ENCODE results near the gene IL27RA. TPM values are rescaled to one million over a fixed set of nuclear protein-coding genes. Genes with fewer than 3 reads are reported as not detected.
"Not testable (repeated sequence)": the region's sequence is repeated elsewhere in the genome, so short reads cannot be mapped to it uniquely, and the experiment has no call there.

IL27RA gene
- polyA plus RNA-seq, 1 donor from 2014 or later, result 58.3 TPM

- Mint-ChIP-seq H3K36me3 (no peaks in the 10 kb centered on the region), H3K27ac (peak overlapping the region; percentile 90 to 97 (median 92)), H3K4me1 (peaks cover 13 to 28% (median 21%) of the 10 kb centered on the region in 3 donors), H3K9me3 (no peaks in the 10 kb centered on the region), H3K27me3 (no peaks in the 10 kb centered on the region), H3K4me3 (peak overlapping the region; percentile 91 to 97 (median 95))
These were observed 404 bp upstream of the IL27RA start for GRCh38 chr19:14030997-14031718.

- Mint-ChIP-seq H3K4me3 (peak overlapping the region in 1 of 4 donors; percentile 18), H3K4me1 (peaks cover 9 to 18% (median 17%) of the 10 kb centered on the region in 3 donors), H3K27me3 (no peaks in the 10 kb centered on the region), H3K9me3 (no peaks in the 10 kb centered on the region), H3K36me3 (no peaks in the 10 kb centered on the region), H3K27ac (peak overlapping the region in 1 of 3 donors; percentile 74)
These were observed 2.4 kb downstream of the IL27RA start for GRCh38 chr19:14033946-14034345.

- H3K27me3 Mint-ChIP-seq, H3K9me3 Mint-ChIP-seq, H3K36me3 Mint-ChIP-seq, H3K27ac Mint-ChIP-seq: not testable (repeated sequence)
- peaks cover 6 to 16% (median 15%) of the 10 kb centered on the region in 3 donors for H3K4me1 Mint-ChIP-seq
- peak overlapping the region in 1 of 4 donors; percentile 58 for H3K4me3 Mint-ChIP-seq
These were observed 3.6 kb downstream of the IL27RA start for GRCh38 chr19:14035159-14035558.

- no peak overlapping the region for H3K27ac Mint-ChIP-seq
These were observed 4.1 kb downstream of the IL27RA start for GRCh38 chr19:14035706-14036105.

GRCh38 chr19:14039181-14039580 is 7.6 kb downstream of the IL27RA start:
- Mint-ChIP-seq H3K36me3 (peaks cover 3% of the 10 kb centered on the region), H3K4me3 (no peak overlapping the region)

More at GRCh38 chr19:14035706-14036105, 4.1 kb downstream of the IL27RA start:
- Mint-ChIP-seq H3K36me3 (no peaks in the 10 kb centered on the region), H3K4me1 (peaks cover 6 to 16% (median 14%) of the 10 kb centered on the region in 3 donors), H3K27me3 (no peaks in the 10 kb centered on the region), H3K9me3 (no peaks in the 10 kb centered on the region), H3K4me3 (no peak overlapping the region)

GRCh38 chr19:14042659-14043608 is 11.4 kb downstream of the IL27RA start:
- not testable (repeated sequence) for H3K36me3 Mint-ChIP-seq, H3K27me3 Mint-ChIP-seq, H3K9me3 Mint-ChIP-seq
- Mint-ChIP-seq H3K27ac (peak overlapping the region; percentile 88 to 98 (median 97)), H3K4me3 (peak overlapping the region in 3 of 4 donors; percentile 7 to 80 (median 34)), H3K4me1 (peaks cover 10 to 16% (median 13%) of the 10 kb centered on the region in 3 donors)

More at GRCh38 chr19:14039181-14039580, 7.6 kb downstream of the IL27RA start:
- peaks cover 10 to 18% (median 18%) of the 10 kb centered on the region in 3 donors for H3K4me1 Mint-ChIP-seq
- no peaks in the 10 kb centered on the region for H3K27me3 Mint-ChIP-seq
- H3K9me3 Mint-ChIP-seq, result no peaks in the 10 kb centered on the region
- no peak overlapping the region for H3K27ac Mint-ChIP-seq

GRCh38 chr19:14047866-14048265 is 16.3 kb downstream of the IL27RA start:
- H3K4me1 Mint-ChIP-seq, H3K27ac Mint-ChIP-seq, H3K9me3 Mint-ChIP-seq, H3K4me3 Mint-ChIP-seq, H3K27me3 Mint-ChIP-seq, H3K36me3 Mint-ChIP-seq: not testable (repeated sequence)

GRCh38 chr19:14048443-14049153 is 17.0 kb downstream of the IL27RA start:
- H3K27ac Mint-ChIP-seq, result peak overlapping the region in 2 of 3 donors; percentile 58 to 76
- H3K4me1 Mint-ChIP-seq, result peaks cover 0 to 1% (median 0%) of the 10 kb centered on the region in 3 donors
- peaks cover 11% of the 10 kb centered on the region for H3K36me3 Mint-ChIP-seq
- peaks cover 0 to 2% (median 0%) of the 10 kb centered on the region in 3 donors for H3K9me3 Mint-ChIP-seq
- H3K4me3 Mint-ChIP-seq, result no peak overlapping the region
- no peaks in the 10 kb centered on the region for H3K27me3 Mint-ChIP-seq

- Mint-ChIP-seq H3K36me3 (peaks cover 11% of the 10 kb centered on the region), H3K27me3 (no peaks in the 10 kb centered on the region), H3K27ac (no peak overlapping the region), H3K4me1 (peaks cover 0 to 1% (median 0%) of the 10 kb centered on the region in 3 donors), H3K9me3 (peaks cover 0 to 2% (median 0%) of the 10 kb centered on the region in 3 donors), H3K4me3 (no peak overlapping the region)
These were observed 18.9 kb downstream of the IL27RA start for GRCh38 chr19:14050512-14050911.

GRCh38 chr19:14050961-14051360 is 19.4 kb downstream of the IL27RA start:
- H3K4me3 Mint-ChIP-seq, H3K4me1 Mint-ChIP-seq, H3K27me3 Mint-ChIP-seq, H3K9me3 Mint-ChIP-seq: not testable (repeated sequence)
- peaks cover 11% of the 10 kb centered on the region for H3K36me3 Mint-ChIP-seq
- H3K27ac Mint-ChIP-seq, result peak overlapping the region in 1 of 3 donors; percentile 23

GRCh38 chr19:14051980-14052379 is 20.4 kb downstream of the IL27RA start:
- Mint-ChIP-seq H3K4me1 (peaks cover 0 to 1% (median 0%) of the 10 kb centered on the region in 3 donors), H3K27ac (no peak overlapping the region), H3K9me3 (peaks cover 0 to 2% (median 0%) of the 10 kb centered on the region in 3 donors)

GRCh38 chr19:14052470-14052869 is 20.9 kb downstream of the IL27RA start:
- peaks cover 0 to 2% (median 0%) of the 10 kb centered on the region in 3 donors for H3K9me3 Mint-ChIP-seq
- H3K4me3 Mint-ChIP-seq, result no peak overlapping the region
- H3K27ac Mint-ChIP-seq, result peak overlapping the region in 1 of 3 donors; percentile 82
- H3K36me3 Mint-ChIP-seq, result peaks cover 11% of the 10 kb centered on the region
- H3K27me3 Mint-ChIP-seq, result peaks cover 6% of the 10 kb centered on the region
- H3K4me1 Mint-ChIP-seq, result peaks cover 0 to 1% (median 0%) of the 10 kb centered on the region in 3 donors

More at GRCh38 chr19:14051980-14052379, 20.4 kb downstream of the IL27RA start:
- H3K36me3 Mint-ChIP-seq, result peaks cover 11% of the 10 kb centered on the region
- no peak overlapping the region for H3K4me3 Mint-ChIP-seq
- H3K27me3 Mint-ChIP-seq, result peaks cover 3% of the 10 kb centered on the region

- H3K4me1 Mint-ChIP-seq, result peaks cover 0 to 1% (median 0%) of the 10 kb centered on the region in 3 donors
- peaks cover 11% of the 10 kb centered on the region for H3K36me3 Mint-ChIP-seq
- H3K4me3 Mint-ChIP-seq, result no peak overlapping the region
- H3K27ac Mint-ChIP-seq, result peak overlapping the region in 1 of 3 donors; percentile 82
- peaks cover 10% of the 10 kb centered on the region for H3K27me3 Mint-ChIP-seq
- H3K9me3 Mint-ChIP-seq, result peaks cover 0 to 2% (median 0%) of the 10 kb centered on the region in 3 donors
These were observed 21.5 kb downstream of the IL27RA start for GRCh38 chr19:14053032-14053431.

- Mint-ChIP-seq H3K36me3 (peaks cover 8% of the 10 kb centered on the region), H3K27ac (peak overlapping the region in 1 of 3 donors; percentile 82), H3K4me3 (no peak overlapping the region), H3K9me3 (peaks cover 0 to 2% (median 0%) of the 10 kb centered on the region in 3 donors), H3K27me3 (peaks cover 10% of the 10 kb centered on the region), H3K4me1 (peaks cover 0 to 3% (median 1%) of the 10 kb centered on the region in 3 donors)
These were observed 21.9 kb downstream of the IL27RA start for GRCh38 chr19:14053500-14053899.

All from IgD-negative memory B cell (primary cell).